Left kidney (tissue), 2 donors: ENCODE measurements around the gene EGLN3. TPM values are rescaled to one million over a fixed set of nuclear protein-coding genes. Genes with fewer than 3 reads are reported as not detected.
"Not testable (repeated sequence)": the region's sequence is repeated elsewhere in the genome, so short reads cannot be mapped to it uniquely, and the experiment has no call there.

Experiments used
- DNase-seq: peaks from one replicate; pipeline ENCODE4 v3.0.0-alpha.2; 2013
- polyA plus RNA-seq: library from polyadenylated mRNA; unstranded; fragments of 120-200 nt; gene quantifications from one replicate; pipeline ENCODE4 v1.2.1, GENCODE V29; 2013; ENCODE audit not compliant: insufficient read length

EGLN3 gene
- polyA plus RNA-seq, 1 donor = 19.8 TPM

- DNase-seq = peak; percentile 48
Measured at GRCh38 chr14:33938131-33938949, 12.5 kb downstream of the EGLN3 start.

- DNase-seq = no peak
Measured at GRCh38 chr14:33936391-33936790, 14.5 kb downstream of the EGLN3 start.

GRCh38 chr14:33934938-33935337 is 15.9 kb downstream of the EGLN3 start:
- DNase-seq = no peak

GRCh38 chr14:33934043-33934750 is 16.7 kb downstream of the EGLN3 start:
- no peak for DNase-seq

GRCh38 chr14:33933386-33933933 is 17.4 kb downstream of the EGLN3 start:
- no peak for DNase-seq

GRCh38 chr14:33932576-33933345 is 18.1 kb downstream of the EGLN3 start:
- peak; percentile 60 for DNase-seq

GRCh38 chr14:33932033-33932432 is 18.8 kb downstream of the EGLN3 start:
- no peak for DNase-seq

GRCh38 chr14:33931461-33931860 is 19.4 kb downstream of the EGLN3 start:
- no peak for DNase-seq

GRCh38 chr14:33930439-33930838 is 20.4 kb downstream of the EGLN3 start:
- DNase-seq = no peak

GRCh38 chr14:33929799-33930408 is 21.0 kb downstream of the EGLN3 start:
- DNase-seq = no peak

- no peak for DNase-seq
Measured at GRCh38 chr14:33928895-33929294, 22.0 kb downstream of the EGLN3 start.

GRCh38 chr14:33927944-33928343 is 22.9 kb downstream of the EGLN3 start:
- no peak for DNase-seq

- not testable (repeated sequence) for DNase-seq
Measured at GRCh38 chr14:33926967-33927366, 23.9 kb downstream of the EGLN3 start.

GRCh38 chr14:33925946-33926345 is 24.9 kb downstream of the EGLN3 start:
- no peak for DNase-seq

- no peak for DNase-seq
Measured at GRCh38 chr14:33925235-33925634, 25.6 kb downstream of the EGLN3 start.

GRCh38 chr14:33924566-33925100 is 26.2 kb downstream of the EGLN3 start:
- no peak for DNase-seq

- DNase-seq = no peak
Measured at GRCh38 chr14:33922125-33922524, 28.7 kb downstream of the EGLN3 start.

GRCh38 chr14:33918256-33918655 is 32.6 kb downstream of the EGLN3 start:
- no peak for DNase-seq

GRCh38 chr14:33917661-33918060 is 33.2 kb downstream of the EGLN3 start:
- no peak for DNase-seq

GRCh38 chr14:33916663-33917565 is 34.0 kb downstream of the EGLN3 start:
- no peak for DNase-seq

GRCh38 chr14:33915682-33916081 is 35.2 kb downstream of the EGLN3 start:
- DNase-seq = no peak
